GM12878 (cell line): Measurements from ENCODE around the gene PDZD2. TPM values are rescaled to one million over a fixed set of nuclear protein-coding genes. Genes with fewer than 3 reads are reported as not detected.

Source experiments
- ATAC-seq: fragments of 200-7000 bp; cut with Tn5 transposase; 3 replicates; pipeline ENCODE4 v1.9.1; 2020; ENCODE audit warnings: mild to moderate bottlenecking, moderate library complexity
- BruUV-seq: library from RNA; stranded (reverse); fragments of 400-500 nt; replicated peaks from 2 replicates; lab custom pipeline; 2021; lab: Mats Ljungman, UMichigan
- CTCF ChIA-PET: fragments of 300-600 bp; sonication (Branson Sonifier 250); formaldehyde crosslinking; extraction: SDS; loops from one replicate; lab custom pipeline; 2021; ENCODE audit warnings: inconsistent platforms; lab: Yijun Ruan, JAX
- POLR2A ChIA-PET: fragments of 350-600 bp; formaldehyde crosslinking; extraction: SDS; loops from one replicate; lab custom pipeline; 2021; ENCODE audit warnings: inconsistent platforms; lab: Charles Lee
- RAD21 ChIA-PET: fragments of 300-600 bp; sonication (Branson Sonifier 250); formaldehyde crosslinking; loops from one replicate; lab custom pipeline; 2023; ENCODE audit warnings: antibody characterized with exemption; ENCODE audit not compliant: unreplicated experiment; lab: Charles Lee
- SMC1A ChIA-PET: fragments of 300-600 bp; sonication (Branson Sonifier 250); formaldehyde crosslinking; loops from one replicate; lab custom pipeline; 2023; ENCODE audit not compliant: unreplicated experiment, uncharacterized antibody; lab: Charles Lee
- DNase-seq: peaks from one replicate; pipeline ENCODE4 v3.0.0-alpha.2; 2011; ENCODE audit warnings: low read depth, low spot score
- FAIRE-seq: peaks from 3 replicates; lab custom pipeline; 2011; peaks lifted over from hg19 to GRCh38; lab: Jason Lieb, UNC
- H2AFZ ChIP-seq: 2 replicates; pipeline ENCODE4 v1.6.0; 2011; ENCODE audit warnings: low read depth, low read length, control low read depth; ENCODE audit not compliant: control insufficient read depth
- H3K27ac ChIP-seq: 2 replicates; pipeline ENCODE4 v1.5.1; 2011; ENCODE audit warnings: control low read depth; ENCODE audit not compliant: control insufficient read depth, insufficient read depth
- H3K27me3 ChIP-seq, 2 experiments: replicated peaks in 1 of 2; 2 replicates each; pipeline versions ENCODE4 v1.6.0 to v1.6.1; 2011; ENCODE audit warnings: low read length in 1 of 2; ENCODE audit not compliant: control insufficient read depth in 2 of 2, insufficient read depth in 2 of 2
- H3K36me3 ChIP-seq, 2 experiments: 2 replicates each; pipeline ENCODE4 v1.5.1; 2011; ENCODE audit warnings: low read length in 1 of 2; ENCODE audit not compliant: control insufficient read depth in 2 of 2, insufficient read depth in 2 of 2
- H3K4me1 ChIP-seq: 2 replicates; pipeline ENCODE4 v1.6.1; 2011; ENCODE audit warnings: mild to moderate bottlenecking, low read length, moderate library complexity, mixed read lengths; ENCODE audit not compliant: control insufficient read depth, insufficient read depth
- H3K4me2 ChIP-seq: 2 replicates; pipeline ENCODE4 v1.6.0; 2011; ENCODE audit warnings: control low read depth; ENCODE audit not compliant: control insufficient read depth, insufficient read depth
- H3K4me3 ChIP-seq: fragments of 200-600 bp; sonication (generic); 2 replicates; pipeline ENCODE4 v1.5.1; 2016
- H3K79me2 ChIP-seq: 2 replicates; pipeline ENCODE4 v1.6.0; 2011; ENCODE audit warnings: low read length; ENCODE audit not compliant: control insufficient read depth, insufficient read depth
- H3K9ac ChIP-seq: 2 replicates; pipeline ENCODE4 v1.8.0; 2011; ENCODE audit warnings: low read length, control low read depth, mixed read lengths; ENCODE audit not compliant: control insufficient read depth, insufficient read depth
- H3K9me3 ChIP-seq: replicated peaks from 3 replicates; pipeline ENCODE4 v1.5.1; 2011; ENCODE audit warnings: mild to moderate bottlenecking, low read length; ENCODE audit not compliant: control insufficient read depth, insufficient read depth
- H4K20me1 ChIP-seq: 2 replicates; pipeline ENCODE4 v1.6.0; 2011; ENCODE audit not compliant: control insufficient read depth, insufficient read depth
- BCL11A ChIP-seq: IDR thresholded peaks from 2 replicates; pipeline ENCODE4 v1.6.1; 2011; ENCODE audit warnings: low read depth, low read length
- BMI1 ChIP-seq: fragments of 450-650 bp; IDR thresholded peaks from 2 replicates; pipeline ENCODE4 v1.6.1; 2016; ENCODE audit warnings: mild to moderate bottlenecking, moderate library complexity, borderline replicate concordance
- CHD2 ChIP-seq: IDR thresholded peaks from 2 replicates; pipeline ENCODE4 v1.6.1; 2011; ENCODE audit warnings: low read depth, low read length, improper control_type of control experiment, borderline replicate concordance
- FOS ChIP-seq: IDR thresholded peaks from 3 replicates; pipeline ENCODE4 v1.6.1; 2011; ENCODE audit warnings: borderline replicate concordance; ENCODE audit not compliant: insufficient read length; ENCODE audit errors: extremely low read depth
- IRF5 ChIP-seq: fragments of 450-650 bp; IDR thresholded peaks from 2 replicates; pipeline ENCODE4 v1.6.1; 2017; ENCODE audit warnings: borderline replicate concordance
- KAT2A ChIP-seq: conservative IDR thresholded peaks from 2 replicates; pipeline ENCODE4 v1.6.1; 2011; ENCODE audit warnings: low read depth, low read length; ENCODE audit not compliant: control insufficient read depth
- POLR2AphosphoS5 ChIP-seq: IDR thresholded peaks from 2 replicates; pipeline ENCODE4 v1.6.1; 2011; ENCODE audit warnings: mild to moderate bottlenecking, low read length, inconsistent platforms
- TAF1 ChIP-seq: IDR thresholded peaks from 2 replicates; pipeline ENCODE4 v1.6.1; 2011; ENCODE audit warnings: mild to moderate bottlenecking, low read depth, low read length, borderline replicate concordance
- WRNIP1 ChIP-seq: IDR thresholded peaks from 2 replicates; pipeline ENCODE4 v1.6.1; 2011; ENCODE audit warnings: low read depth, low read length, improper control_type of control experiment, borderline replicate concordance
- YBX1 ChIP-seq: fragments of 450-650 bp; IDR thresholded peaks from 2 replicates; pipeline ENCODE4 v1.6.1; 2016; ENCODE audit warnings: antibody characterized with exemption
- ZBTB33 ChIP-seq: fragments of 450-650 bp; IDR thresholded peaks from 2 replicates; pipeline ENCODE4 v1.6.1; 2017; ENCODE audit warnings: mild to moderate bottlenecking
- ZNF622 ChIP-seq: fragments of 450-650 bp; IDR thresholded peaks from 2 replicates; pipeline ENCODE4 v1.6.1; 2017; ENCODE audit warnings: mild to moderate bottlenecking, inconsistent platforms
- WGBS: methylation state at CpG from one replicate; pipeline ENCODE4 v1.1.6; 2016; ENCODE audit warnings: low lambda C conversion rate; ENCODE audit not compliant: insufficient replicate concordance, insufficient coverage; ENCODE audit errors: missing lambda C conversion rate; 5-methylcytosine and 5-hydroxymethylcytosine counted together
- in situ Hi-C: fragments of 300-500 bp; cut with MboI; formaldehyde crosslinking; loops from 9 replicates; pipeline ENCODE4 v1.14.3; 2018; ENCODE audit warnings: mixed read lengths
- intact Hi-C: fragments of 100-400 bp; cut with micrococcal nuclease; formaldehyde crosslinking; loops from one replicate; pipeline ENCODE4 v1.14.2; 2022; ENCODE audit not compliant: unreplicated experiment
- polyA plus RNA-seq, 11 experiments: library from polyadenylated mRNA; depleted of rRNA in 4 of 11; unstranded in 6 of 11; stranded (reverse) in 5 of 11; fragments of >200 nt; fragmentation: Nextera tagmentation in 4 of 11; fragmentation: Illumina TruSeq in 1 of 11; extraction: Ambion mirVana in 4 of 11; extraction: Trizol in 1 of 11; gene quantifications; 1 replicate in 1 of 11; 2 replicates in 10 of 11; pipeline versions ENCODE4 v1.2.1 to v1.2.3, GENCODE V29; 2011 to 2016; ENCODE audit warnings: inconsistent platforms in 2 of 11, missing spikeins in 2 of 11, low read depth in 1 of 11
- total RNA-seq, 4 experiments: library from RNA; depleted of rRNA in 3 of 4; stranded (reverse); fragments of >200 nt in 3 of 4; fragmentation: Illumina TruSeq in 1 of 4; extraction: Trizol in 1 of 4; gene quantifications; 2 replicates each; pipeline versions ENCODE4 v1.2.1 to v1.2.3, GENCODE V29; 2013 to 2021

PDZD2 gene
- total and polyA plus RNA-seq, 10 of the 15 experiments (the other 5 are each of a cell fraction or from before 2014, with no cell fraction given) = 0.01 to 0.58 (median 0.29) TPM; not detected in 3

GRCh38 chr5:31657315-31657979 is 18.5 kb downstream of the PDZD2 start:
- no peaks in the 10 kb centered on the region for H4K20me1 ChIP-seq
- no peak overlapping the region for H2AFZ ChIP-seq
- no peaks in the 10 kb centered on the region for H3K79me2 ChIP-seq
- FAIRE-seq (no peak), DNase-seq (no peak), ATAC-seq (no peak)
- intact Hi-C loops = no loop called here
- H3K27ac ChIP-seq = no peak overlapping the region
- ChIA-PET CTCF (interaction anchor here (0.6 to 1.3 kb wide), 2 partner anchors 19 to 94 kb away, joined by 3 read pairs; no protein-coding TSS in a partner anchor), RAD21 (no interaction called here), SMC1A (no interaction called here), POLR2A (no interaction called here)
- H3K9ac ChIP-seq = no peak overlapping the region
- BruUV-seq = no TSS peak
- TF ChIP-seq YBX1 (no peak), FOS (no peak), POLR2AphosphoS5 (no peak), ZNF622 (no peak), ZBTB33 (no peak), CHD2 (no peak), KAT2A (no peak), TAF1 (no peak), WRNIP1 (no peak), BMI1 (no peak), IRF5 (no peak), BCL11A (no peak)
- WGBS = 62% methylated on average over 11 of the region's 11 CpGs
- no peak overlapping the region for H3K4me3 ChIP-seq
- H3K9me3 ChIP-seq = no peaks in the 10 kb centered on the region; the same call in 2 of the 3 replicates
- no peaks in the 10 kb centered on the region for H3K4me1 ChIP-seq
- H3K27me3 ChIP-seq = no peaks in the 10 kb centered on the region
- no peaks in the 10 kb centered on the region for H3K36me3 ChIP-seq
- in situ Hi-C loops = no loop called here
- no peak overlapping the region for H3K4me2 ChIP-seq
